Osteocyte (in vitro differentiated cells): ENCODE data around the gene SLC27A4. TPM values are rescaled to one million over a fixed set of nuclear protein-coding genes. Genes with fewer than 3 reads are reported as not detected.

ENCODE experiments used
- DNase-seq: peaks from one replicate; pipeline ENCODE4 v3.0.0; 2021; ENCODE audit warnings: mixed read lengths; ENCODE audit not compliant: unreplicated experiment; ENCODE audit errors: extremely low spot score
- H3K27ac Mint-ChIP-seq: one replicate; pipeline ENCODE4 v1.8.0; 2021; ENCODE audit warnings: mild to moderate bottlenecking, mixed read lengths; ENCODE audit not compliant: unreplicated experiment
- H3K27me3 Mint-ChIP-seq: one replicate; pipeline ENCODE4 v1.8.0; 2021; ENCODE audit warnings: mixed read lengths; ENCODE audit not compliant: unreplicated experiment
- H3K36me3 Mint-ChIP-seq: one replicate; pipeline ENCODE4 v1.8.0; 2021; ENCODE audit warnings: mixed read lengths; ENCODE audit not compliant: unreplicated experiment
- H3K4me1 Mint-ChIP-seq: one replicate; pipeline ENCODE4 v1.8.0; 2021; ENCODE audit warnings: mixed read lengths; ENCODE audit not compliant: unreplicated experiment
- H3K4me3 Mint-ChIP-seq: one replicate; pipeline ENCODE4 v1.8.0; 2021; ENCODE audit warnings: mild to moderate bottlenecking, moderate library complexity, mixed read lengths; ENCODE audit not compliant: unreplicated experiment
- H3K9me3 Mint-ChIP-seq: one replicate; pipeline ENCODE4 v1.8.0; 2021; ENCODE audit warnings: mixed read lengths; ENCODE audit not compliant: unreplicated experiment
- CTCF ChIP-seq: fragments of 200-600 bp; sonication (generic); IDR thresholded peaks from 2 replicates; pipeline ENCODE4 v1.5.0; 2021; ENCODE audit warnings: antibody characterized with exemption, mild to moderate bottlenecking, moderate library complexity
- microRNA-seq: library from miRNA; unstranded; fragments of <30 nt; microRNA quantifications from one replicate; pipeline ENCODE4 v1.1.0, GENCODE V29; 2020; ENCODE audit not compliant: unreplicated experiment
- total RNA-seq: library from RNA; stranded (reverse); gene quantifications from 2 replicates; pipeline ENCODE4 v1.2.1, GENCODE V29; 2021

The SLC27A4 gene
- total RNA-seq, 1 donor from 2014 or later = 39.4 TPM

GRCh38 chr9:128409450-128409849, 69.1 kb downstream of the SLC27A4 start:
- no peak for TF ChIP-seq CTCF
- no peaks in the 10 kb centered on the region for H3K36me3 Mint-ChIP-seq
- peaks cover 17% of the 10 kb centered on the region for H3K27me3 Mint-ChIP-seq

GRCh38 chr9:128409978-128410377, 69.7 kb downstream of the SLC27A4 start:
- Mint-ChIP-seq H3K27me3 (peaks cover 22% of the 10 kb centered on the region), H3K4me3 (no peak overlapping the region), H3K36me3 (no peaks in the 10 kb centered on the region), H3K9me3 (no peaks in the 10 kb centered on the region), H3K4me1 (peaks cover 2% of the 10 kb centered on the region), H3K27ac (no peak overlapping the region)
- DNase-seq = no peak
- TF ChIP-seq CTCF = peak; percentile 39

More at GRCh38 chr9:128409450-128409849, 69.1 kb downstream of the SLC27A4 start:
- no peaks in the 10 kb centered on the region for H3K9me3 Mint-ChIP-seq
- no peak for DNase-seq
- H3K4me3 Mint-ChIP-seq = no peak overlapping the region
- H3K27ac Mint-ChIP-seq = no peak overlapping the region
- peaks cover 2% of the 10 kb centered on the region for H3K4me1 Mint-ChIP-seq

Small RNA genes lying within 50 kb of the gene (microRNA-seq; reads per million reads assigned to microRNA genes)
- gene MIR219B = not detected

Other genes with a start within 250 kb of the SLC27A4 start
- gene PTGES2, start 212.8 kb upstream of the SLC27A4 start, total RNA-seq = 79.2 and 80.3 TPM in 2 replicates
- gene LCN2, start 191.1 kb upstream of the SLC27A4 start, total RNA-seq = not detected in 2 replicates
- gene BBLN, start 180.3 kb upstream of the SLC27A4 start, total RNA-seq = 93.3 and 93.9 TPM in 2 replicates
- gene CIZ1, start 149.0 kb upstream of the SLC27A4 start, total RNA-seq = 147 and 170 TPM in 2 replicates
- gene DNM1, start 137.1 kb upstream of the SLC27A4 start, total RNA-seq = 40.2 and 45.4 TPM in 2 replicates
- 176 and 184 TPM in 2 replicates for gene GOLGA2, start 64.5 kb upstream of the SLC27A4 start, total RNA-seq
- gene SWI5, start 64.3 kb upstream of the SLC27A4 start, total RNA-seq = 24.7 and 26.4 TPM in 2 replicates
- 27.0 and 27.3 TPM in 2 replicates for gene TRUB2, start 18.1 kb upstream of the SLC27A4 start, total RNA-seq
- 38.4 and 39.2 TPM in 2 replicates for gene COQ4, start 17.7 kb upstream of the SLC27A4 start, total RNA-seq
- gene URM1, start 30.8 kb downstream of the SLC27A4 start, total RNA-seq = 57.0 and 62.0 TPM in 2 replicates
- 128 and 132 TPM in 2 replicates for gene CERCAM, start 80.3 kb downstream of the SLC27A4 start, total RNA-seq
- 37.7 and 40.5 TPM in 2 replicates for gene ODF2, start 115.5 kb downstream of the SLC27A4 start, total RNA-seq
- gene GLE1, start 164.2 kb downstream of the SLC27A4 start, total RNA-seq = 17.2 and 17.4 TPM in 2 replicates
- gene SPTAN1, start 212.1 kb downstream of the SLC27A4 start, total RNA-seq = 355 and 365 TPM in 2 replicates